RWPE1 (cell line): ENCODE results near the gene ARHGAP1.

ENCODE experiments used
- CTCF ChIA-PET: fragments of 350-600 bp; sonication (Branson Sonifier 250); formaldehyde crosslinking; extraction: SDS; loops from one replicate; lab custom pipeline; 2021; lab: Yijun Ruan, JAX
- POLR2A ChIA-PET: fragments of 400-600 bp; formaldehyde crosslinking; extraction: SDS; loops from one replicate; lab custom pipeline; 2020; ENCODE audit warnings: antibody characterized with exemption; ENCODE audit not compliant: low non-redundant PET; lab: Yijun Ruan, JAX
- DNase-seq: peaks from one replicate; pipeline ENCODE4 v3.0.0; 2012; ENCODE audit warnings: low spot score
- H3K27ac ChIP-seq: fragments of 450-650 bp; 2 replicates; pipeline ENCODE4 v1.5.1; 2017
- CTCF ChIP-seq: fragments of 450-650 bp; conservative IDR thresholded peaks from 2 replicates; pipeline ENCODE4 v1.5.1; 2017; ENCODE audit warnings: low read depth, mild to moderate bottlenecking

ARHGAP1 gene

GRCh38 chr11:46678741-46679130, 21.7 kb downstream of the ARHGAP1 start:
- POLR2A ChIA-PET = interaction anchor here (0.5 kb wide), 1 partner anchor 68 kb away, joined by 3 read pairs; no protein-coding TSS in a partner anchor
- CTCF ChIA-PET = interaction anchor here (0.7 kb wide), 1 partner anchor 971 kb away, joined by 3 read pairs; no protein-coding TSS in a partner anchor
- DNase-seq = no peak
- TF ChIP-seq CTCF = no peak
- peak overlapping the region; percentile 85 for H3K27ac ChIP-seq

GRCh38 chr11:46677991-46678740, 22.3 kb downstream of the ARHGAP1 start:
- POLR2A ChIA-PET = interaction anchor here (0.5 kb wide), 1 partner anchor 69 kb away, joined by 3 read pairs; no protein-coding TSS in a partner anchor
- CTCF ChIA-PET = interaction anchor here (0.7 kb wide), 2 partner anchors 34 to 972 kb away, joined by 3 read pairs; no protein-coding TSS in a partner anchor
- H3K27ac ChIP-seq = peak overlapping the region; percentile 85
- TF ChIP-seq CTCF = no peak
- DNase-seq = no peak

GRCh38 chr11:46677169-46677568, 23.2 kb downstream of the ARHGAP1 start:
- peak overlapping the region; percentile 85 for H3K27ac ChIP-seq
- no peak for TF ChIP-seq CTCF
- ChIA-PET POLR2A (no interaction called here), CTCF (no interaction called here)
- DNase-seq = no peak

- ChIA-PET POLR2A (no interaction called here), CTCF (no interaction called here)
- no peak for DNase-seq
- TF ChIP-seq CTCF = no peak
- peak overlapping the region; percentile 85 for H3K27ac ChIP-seq
Observed at GRCh38 chr11:46676436-46677158, 23.8 kb downstream of the ARHGAP1 start.

GRCh38 chr11:46675949-46676348, 24.5 kb downstream of the ARHGAP1 start:
- peak overlapping the region; percentile 85 for H3K27ac ChIP-seq
- no peak for TF ChIP-seq CTCF
- ChIA-PET POLR2A (no interaction called here), CTCF (interaction anchor here (0.7 kb wide), 1 partner anchor 35 kb away, joined by 3 read pairs; no protein-coding TSS in a partner anchor)
- no peak for DNase-seq

GRCh38 chr11:46675288-46675851, 25.0 kb downstream of the ARHGAP1 start:
- TF ChIP-seq CTCF = no peak
- POLR2A ChIA-PET = interaction anchor here (2.1 kb wide), 1 partner anchor 25 kb away, joined by 10 read pairs; the partner anchor contains the start of genes ARHGAP1 and ZNF408
- CTCF ChIA-PET = interaction anchor here (0.6 to 0.9 kb wide), 4 partner anchors 32 to 187 kb away, joined by 3 to 6 read pairs (median 3); no protein-coding TSS in a partner anchor
- peak; percentile 71 for DNase-seq
- peak overlapping the region; percentile 85 for H3K27ac ChIP-seq
